NT2/D1 (cell line): ENCODE results near the gene ZFYVE9.

ENCODE experiments used
- YY1 ChIP-seq: IDR thresholded peaks from 2 replicates; pipeline ENCODE4 v1.6.1; 2011; ENCODE audit not compliant: insufficient read length, insufficient read depth
- ZNF274 ChIP-seq: IDR thresholded peaks from 2 replicates; pipeline ENCODE4 v1.6.1; 2011; ENCODE audit warnings: mild to moderate bottlenecking, low read depth, low read length

DNA sequence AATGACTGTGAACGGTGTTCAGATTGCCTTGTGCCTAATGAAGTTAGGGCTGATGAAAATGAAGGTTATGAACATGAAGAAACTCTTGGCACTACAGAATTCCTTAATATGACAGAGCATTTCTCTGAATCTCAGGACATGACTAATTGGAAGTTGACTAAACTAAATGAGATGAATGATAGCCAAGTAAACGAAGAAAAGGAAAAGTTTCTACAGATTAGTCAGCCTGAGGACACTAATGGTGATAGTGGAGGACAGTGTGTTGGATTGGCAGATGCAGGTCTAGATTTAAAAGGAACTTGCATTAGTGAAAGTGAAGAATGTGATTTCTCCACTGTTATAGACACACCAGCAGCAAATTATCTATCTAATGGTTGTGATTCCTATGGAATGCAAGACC is 96.6 kb downstream of the ZFYVE9 start:
- TF ChIP-seq YY1 (no peak), ZNF274 (no peak)
